GM18909 (cell line): Measurements from ENCODE around the gene TRIM15.
"Not testable (repeated sequence)": the region's sequence is repeated elsewhere in the genome, so short reads cannot be mapped to it uniquely, and the experiment has no call there.

Experiments used
- ATAC-seq: cut with Tn5 transposase; IDR thresholded peaks from one replicate; pipeline ENCODE4 v1.9.1; 2021; ENCODE audit warnings: mild to moderate bottlenecking; ENCODE audit not compliant: unreplicated experiment, poor library complexity

TRIM15 gene

GRCh38 chr6:30160785-30161531 is 2.4 kb upstream of the TRIM15 start, which contains the start of gene TRIM10:
Gene TRIM10 (minus strand): TSS chr6:30161211. CDS start chr6:30160858, 353 bp downstream.
- no peak for ATAC-seq

- ATAC-seq, result no peak
Observed at GRCh38 chr6:30162265-30163089, 869 bp upstream of the TRIM15 start.

GRCh38 chr6:30163918-30164654 is 740 bp downstream of the TRIM15 start:
- ATAC-seq, result no peak

GRCh38 chr6:30164714-30165113 is 1.4 kb downstream of the TRIM15 start:
- no peak for ATAC-seq

- ATAC-seq, result not testable (repeated sequence)
Observed at GRCh38 chr6:30165238-30165637, 1.9 kb downstream of the TRIM15 start.

GRCh38 chr6:30167101-30167500 is 3.8 kb downstream of the TRIM15 start:
- no peak for ATAC-seq

GRCh38 chr6:30168741-30169140 is 5.4 kb downstream of the TRIM15 start:
- no peak for ATAC-seq

- ATAC-seq, result no peak
Observed at GRCh38 chr6:30169658-30170614, 6.6 kb downstream of the TRIM15 start.

GRCh38 chr6:30171677-30172471 is 8.5 kb downstream of the TRIM15 start:
- no peak for ATAC-seq

- ATAC-seq, result no peak
Observed at GRCh38 chr6:30172681-30173080, 9.3 kb downstream of the TRIM15 start.

- no peak for ATAC-seq
Observed at GRCh38 chr6:30175765-30176164, 12.4 kb downstream of the TRIM15 start.

- no peak for ATAC-seq
Observed at GRCh38 chr6:30178837-30179236, 15.5 kb downstream of the TRIM15 start.

- ATAC-seq, result no peak
Observed at GRCh38 chr6:30180145-30180544, 16.8 kb downstream of the TRIM15 start.

GRCh38 chr6:30184417-30185031 is 21.2 kb downstream of the TRIM15 start:
- ATAC-seq, result no peak

GRCh38 chr6:30185846-30186484 is 22.6 kb downstream of the TRIM15 start:
- no peak for ATAC-seq

GRCh38 chr6:30188541-30188940 is 25.2 kb downstream of the TRIM15 start:
- ATAC-seq, result no peak

GRCh38 chr6:30192076-30192475 is 28.7 kb downstream of the TRIM15 start:
- ATAC-seq, result no peak
